KMS-11 (cell line): Measurements from ENCODE around the gene DOK3.

Source experiments
- H2AFZ ChIP-seq: fragments of 200-600 bp; sonication (generic); 2 replicates; pipeline ENCODE4 v1.6.1; 2016; ENCODE audit warnings: antibody characterized with exemption, mixed run types, low read depth
- H3K27ac ChIP-seq: fragments of 200-600 bp; sonication (generic); 2 replicates; pipeline ENCODE4 v1.6.1; 2016; ENCODE audit warnings: mild to moderate bottlenecking, mixed run types
- H3K27me3 ChIP-seq: fragments of 200-600 bp; sonication (generic); 2 replicates; pipeline ENCODE4 v1.6.1; 2017; ENCODE audit warnings: mild to moderate bottlenecking, low read depth, mixed run types, moderate library complexity; ENCODE audit not compliant: insufficient read depth
- H3K36me3 ChIP-seq: fragments of 200-600 bp; sonication (generic); 2 replicates; pipeline ENCODE4 v1.6.1; 2017; ENCODE audit warnings: mild to moderate bottlenecking, mixed run types; ENCODE audit not compliant: insufficient read depth
- H3K4me1 ChIP-seq: fragments of 200-600 bp; sonication (generic); 2 replicates; pipeline ENCODE4 v1.6.1; 2016; ENCODE audit warnings: mild to moderate bottlenecking, low read depth, mixed run types; ENCODE audit not compliant: poor library complexity, severe bottlenecking
- H3K4me2 ChIP-seq: fragments of 200-600 bp; sonication (generic); 2 replicates; pipeline ENCODE4 v1.7.0; 2016; ENCODE audit warnings: mild to moderate bottlenecking, mixed run types
- H3K4me3 ChIP-seq: fragments of 200-600 bp; sonication (generic); IDR thresholded peaks from 2 replicates; pipeline ENCODE4 v1.6.1; 2017; ENCODE audit warnings: low read depth, low read length, mixed read lengths; ENCODE audit not compliant: insufficient read depth
- H3K79me2 ChIP-seq: fragments of 200-600 bp; sonication (generic); 2 replicates; pipeline ENCODE4 v1.6.1; 2016; ENCODE audit warnings: low read depth, mixed run types; ENCODE audit not compliant: insufficient read depth
- H3K9ac ChIP-seq: fragments of 200-600 bp; sonication (generic); 2 replicates; pipeline ENCODE4 v1.6.1; 2016; ENCODE audit warnings: mild to moderate bottlenecking, mixed run types
- H4K20me1 ChIP-seq: fragments of 200-600 bp; sonication (generic); 2 replicates; pipeline ENCODE4 v1.6.1; 2016; ENCODE audit warnings: mild to moderate bottlenecking, mixed run types; ENCODE audit not compliant: insufficient read depth
- TF ChIP-seq, protein P1 (sequence below): fragments of 200-600 bp; sonication (generic); conservative IDR thresholded peaks from 2 replicates; pipeline ENCODE4 v1.6.1; 2017; ENCODE audit warnings: low read depth, mild to moderate bottlenecking, antibody characterized with exemption, low read length, moderate library complexity, mixed read lengths

DOK3 gene

DNA sequence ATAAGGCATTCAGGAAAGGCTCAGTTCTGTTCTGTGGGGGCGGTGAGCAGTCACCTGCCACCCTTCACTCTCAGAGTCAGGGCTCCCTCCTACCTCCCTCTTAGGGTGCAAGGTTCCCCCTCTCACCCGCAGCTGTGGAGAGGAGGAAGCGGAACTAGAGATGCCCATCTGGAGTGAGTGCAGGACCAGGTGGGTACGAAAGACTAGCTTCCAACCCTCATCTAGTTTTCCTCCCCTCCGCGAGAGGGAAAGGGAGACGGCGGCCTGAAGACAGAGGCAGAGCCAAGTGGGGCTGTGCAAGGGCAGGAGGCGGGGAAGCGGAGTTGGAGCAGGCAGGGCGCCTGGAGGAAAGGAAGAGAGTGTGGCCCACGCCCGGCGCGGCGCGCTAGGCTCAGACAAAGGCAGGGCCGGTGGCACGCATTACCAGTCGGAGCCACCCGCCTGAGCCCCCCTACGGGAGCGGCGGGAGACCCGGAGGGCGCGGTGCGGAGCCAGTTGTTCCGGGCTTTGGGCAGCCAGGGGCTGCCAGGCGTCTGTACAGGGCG, 55.7 kb downstream of the DOK3 start:
- H3K4me2 ChIP-seq, result peak overlapping the region; percentile 25; the same call in 1 of the 2 replicates
- H3K36me3 ChIP-seq, result no peaks in the 10 kb centered on the region
- no peaks in the 10 kb centered on the region for H4K20me1 ChIP-seq
- H3K27me3 ChIP-seq, result no peaks in the 10 kb centered on the region
- H3K4me1 ChIP-seq, result peaks cover 7% of the 10 kb centered on the region
- H3K4me3 ChIP-seq, result no peak overlapping the region
- H3K79me2 ChIP-seq, result no peaks in the 10 kb centered on the region
- H3K27ac ChIP-seq, result no peak overlapping the region
- no peak overlapping the region; the same call in 1 of the 2 replicates for H3K9ac ChIP-seq
- TF ChIP-seq, protein P1, sequence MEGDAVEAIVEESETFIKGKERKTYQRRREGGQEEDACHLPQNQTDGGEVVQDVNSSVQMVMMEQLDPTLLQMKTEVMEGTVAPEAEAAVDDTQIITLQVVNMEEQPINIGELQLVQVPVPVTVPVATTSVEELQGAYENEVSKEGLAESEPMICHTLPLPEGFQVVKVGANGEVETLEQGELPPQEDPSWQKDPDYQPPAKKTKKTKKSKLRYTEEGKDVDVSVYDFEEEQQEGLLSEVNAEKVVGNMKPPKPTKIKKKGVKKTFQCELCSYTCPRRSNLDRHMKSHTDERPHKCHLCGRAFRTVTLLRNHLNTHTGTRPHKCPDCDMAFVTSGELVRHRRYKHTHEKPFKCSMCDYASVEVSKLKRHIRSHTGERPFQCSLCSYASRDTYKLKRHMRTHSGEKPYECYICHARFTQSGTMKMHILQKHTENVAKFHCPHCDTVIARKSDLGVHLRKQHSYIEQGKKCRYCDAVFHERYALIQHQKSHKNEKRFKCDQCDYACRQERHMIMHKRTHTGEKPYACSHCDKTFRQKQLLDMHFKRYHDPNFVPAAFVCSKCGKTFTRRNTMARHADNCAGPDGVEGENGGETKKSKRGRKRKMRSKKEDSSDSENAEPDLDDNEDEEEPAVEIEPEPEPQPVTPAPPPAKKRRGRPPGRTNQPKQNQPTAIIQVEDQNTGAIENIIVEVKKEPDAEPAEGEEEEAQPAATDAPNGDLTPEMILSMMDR, result no peak
- no peak overlapping the region for H2AFZ ChIP-seq

DNA sequence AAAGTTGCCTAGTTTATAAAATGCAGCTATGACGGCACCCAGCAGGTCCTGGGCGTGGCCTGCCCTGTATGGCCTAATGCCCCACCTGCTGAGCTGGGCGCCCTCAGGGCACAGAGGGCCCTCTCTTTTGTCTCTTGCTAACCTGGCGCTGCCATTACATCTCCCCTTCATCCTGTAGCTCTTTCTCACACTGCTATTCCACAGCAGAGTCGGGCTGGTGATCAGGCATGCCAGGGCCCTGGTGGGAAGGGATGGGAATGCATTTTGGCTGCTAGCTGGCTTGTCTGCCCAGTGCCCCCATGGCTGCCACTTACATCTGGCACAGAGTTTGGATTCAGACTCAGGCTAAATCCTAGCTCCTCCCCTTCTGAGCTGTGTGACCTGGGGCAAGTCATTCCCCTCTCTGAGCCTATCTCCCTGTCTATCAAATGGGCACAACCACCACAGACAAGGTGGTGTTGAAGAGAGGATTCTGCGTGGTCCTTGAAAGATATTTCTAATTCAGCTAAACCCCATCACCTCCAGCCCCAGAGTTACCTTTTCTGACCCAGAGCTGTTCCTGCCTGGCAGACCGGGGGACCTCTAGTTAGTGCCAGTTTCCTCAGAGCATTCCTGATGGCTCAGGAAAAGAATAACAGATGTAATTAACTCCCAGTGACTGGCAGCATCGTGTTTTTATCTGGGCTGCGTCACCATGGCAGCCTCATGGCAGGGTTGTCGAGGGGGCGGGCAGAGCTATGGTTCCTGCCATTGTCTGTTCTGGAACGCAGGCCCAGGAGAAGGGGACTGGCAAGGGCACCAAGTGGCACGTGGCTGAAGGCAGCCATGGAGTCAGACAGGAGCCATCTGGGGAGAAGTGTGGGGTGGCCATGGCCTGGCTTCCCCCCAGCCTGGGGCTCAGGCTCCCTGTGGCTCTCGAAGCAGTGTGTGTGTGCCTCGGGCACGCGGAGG, 56.7 kb downstream of the DOK3 start:
- TF ChIP-seq, protein P1, result no peak
- Histone ChIP-seq H3K27me3 (no peaks in the 10 kb centered on the region), H3K4me2 (no peak overlapping the region), H3K36me3 (no peaks in the 10 kb centered on the region), H3K4me3 (no peak overlapping the region), H3K4me1 (peaks cover 7% of the 10 kb centered on the region), H4K20me1 (no peaks in the 10 kb centered on the region), H3K9ac (no peak overlapping the region), H3K79me2 (no peaks in the 10 kb centered on the region), H2AFZ (no peak overlapping the region), H3K27ac (no peak overlapping the region)
